Mesenchymal stem cell (in vitro differentiated cells and primary cell): Measurements from ENCODE around the gene PLK5.
A peak's percentile ranks its signal among the peaks of the same experiment; 100 is the strongest.

Source experiments
- DNase-seq: peaks from one replicate; pipeline ENCODE4 v3.0.0-alpha.2; 2013
- H2AFZ ChIP-seq: one replicate; pipeline ENCODE4 v1.6.1; 2013; ENCODE audit warnings: low read depth, mild to moderate bottlenecking, control low read depth, inconsistent platforms, low read length, moderate library complexity
- H2AK5ac ChIP-seq: 2 replicates; pipeline ENCODE4 v1.6.1; 2013; ENCODE audit warnings: low read length, moderate library complexity, mild to moderate bottlenecking, inconsistent platforms; ENCODE audit not compliant: severe bottlenecking
- H2BK120ac ChIP-seq: one replicate; pipeline ENCODE4 v1.6.1; 2013; ENCODE audit warnings: low read depth, mild to moderate bottlenecking, inconsistent platforms, low read length, moderate library complexity
- H2BK12ac ChIP-seq, 2 experiments: one replicate each; pipeline ENCODE4 v1.6.1; 2013; ENCODE audit warnings: inconsistent platforms in 2 of 2, low read length in 2 of 2, mild to moderate bottlenecking in 2 of 2, moderate library complexity in 2 of 2, control low read depth in 1 of 2
- H2BK15ac ChIP-seq: one replicate; pipeline ENCODE4 v1.6.1; 2013; ENCODE audit warnings: mild to moderate bottlenecking, low read depth, inconsistent platforms; ENCODE audit not compliant: poor library complexity, severe bottlenecking
- H2BK5ac ChIP-seq: 2 replicates; pipeline ENCODE4 v1.6.1; 2013; ENCODE audit warnings: low read depth, mild to moderate bottlenecking, low read length, control low read depth, inconsistent platforms; ENCODE audit not compliant: poor library complexity, severe bottlenecking
- H3K14ac ChIP-seq, 2 experiments: one replicate each; pipeline ENCODE4 v1.6.1; 2013; ENCODE audit warnings: inconsistent platforms in 2 of 2, low read length in 2 of 2, control low read depth in 1 of 2, mild to moderate bottlenecking in 1 of 2, moderate library complexity in 1 of 2
- H3K18ac ChIP-seq, 2 experiments: one replicate each; pipeline ENCODE4 v1.6.1; 2013; ENCODE audit warnings: inconsistent platforms in 2 of 2, low read length in 2 of 2, control low read depth in 1 of 2, low read depth in 1 of 2, mild to moderate bottlenecking in 1 of 2
- H3K23ac ChIP-seq, 2 experiments: one replicate each; pipeline ENCODE4 v1.6.1; 2013; ENCODE audit warnings: inconsistent platforms in 2 of 2, low read length in 2 of 2, mild to moderate bottlenecking in 2 of 2, moderate library complexity in 2 of 2, control low read depth in 1 of 2
- H3K27ac ChIP-seq: 2 replicates; pipeline ENCODE4 v1.5.1; 2013; ENCODE audit warnings: mild to moderate bottlenecking, moderate library complexity, low read length, control low read depth, inconsistent platforms; ENCODE audit not compliant: poor library complexity, severe bottlenecking
- H3K27me3 ChIP-seq, 2 experiments: 2 replicates each; pipeline versions ENCODE4 v1.6.1 to v1.7.0; 2013; ENCODE audit warnings: low read length in 2 of 2, mild to moderate bottlenecking in 2 of 2, moderate library complexity in 2 of 2, control low read depth in 1 of 2, inconsistent platforms in 1 of 2; ENCODE audit not compliant: control insufficient read depth in 1 of 2, insufficient read depth in 1 of 2
- H3K36me3 ChIP-seq, 2 experiments: 2 replicates each; pipeline versions ENCODE4 v1.6.1 to v1.7.0; 2013; ENCODE audit warnings: low read length in 2 of 2, control low read depth in 1 of 2, inconsistent platforms in 1 of 2, low read depth in 1 of 2, mild to moderate bottlenecking in 1 of 2; ENCODE audit not compliant: insufficient read depth in 2 of 2, control insufficient read depth in 1 of 2
- H3K4ac ChIP-seq, 2 experiments: one replicate each; pipeline ENCODE4 v1.6.1; 2013; ENCODE audit warnings: inconsistent platforms in 2 of 2, low read length in 2 of 2, mild to moderate bottlenecking in 2 of 2, moderate library complexity in 2 of 2, control low read depth in 1 of 2, low read depth in 1 of 2
- H3K4me1 ChIP-seq: 2 replicates; pipeline ENCODE4 v1.6.1; 2013; ENCODE audit warnings: low read depth, low read length, control low read depth; ENCODE audit not compliant: control insufficient read depth, insufficient read depth
- H3K4me2 ChIP-seq: 2 replicates; pipeline ENCODE4 v1.6.1; 2013; ENCODE audit warnings: low read length, mild to moderate bottlenecking, inconsistent platforms; ENCODE audit not compliant: poor library complexity, severe bottlenecking
- H3K4me3 ChIP-seq, 2 experiments: 2 replicates each; pipeline versions ENCODE4 v1.5.1 to v1.7.0; 2013; ENCODE audit warnings: low read length in 2 of 2, mild to moderate bottlenecking in 2 of 2, control low read depth in 1 of 2, low read depth in 1 of 2; ENCODE audit not compliant: insufficient read depth in 1 of 2
- H3K79me1 ChIP-seq: replicated peaks from 2 replicates; pipeline ENCODE4 v1.6.1; 2013; ENCODE audit warnings: mild to moderate bottlenecking, control low read depth, low read length, inconsistent platforms; ENCODE audit not compliant: poor library complexity, severe bottlenecking
- H3K9ac ChIP-seq: 2 replicates; pipeline ENCODE4 v1.7.0; 2013; ENCODE audit warnings: mild to moderate bottlenecking, low read length, moderate library complexity
- H3K9me3 ChIP-seq: 2 replicates; pipeline ENCODE4 v1.7.0; 2013; ENCODE audit warnings: mild to moderate bottlenecking, low read length; ENCODE audit not compliant: control insufficient read depth
- H4K8ac ChIP-seq: one replicate; pipeline ENCODE4 v1.6.1; 2013; ENCODE audit warnings: inconsistent platforms, mild to moderate bottlenecking, low read length, moderate library complexity
- H4K91ac ChIP-seq: one replicate; pipeline ENCODE4 v1.6.1; 2013; ENCODE audit warnings: mild to moderate bottlenecking, low read length, inconsistent platforms
- WGBS: methylation state at CpG from one replicate; pipeline ENCODE4 v1.1.7; 2013; ENCODE audit warnings: mixed read lengths; 5-methylcytosine and 5-hydroxymethylcytosine counted together

The PLK5 gene

GRCh38 chr19:1522061-1522460 is 1.8 kb upstream of the PLK5 start:
- Histone ChIP-seq H2AFZ (no peak overlapping the region), H3K9me3 (no peaks in the 10 kb centered on the region), H4K91ac (no peak overlapping the region), H2BK120ac (no peak overlapping the region), H3K27me3 (peaks cover 41 to 66% of the 10 kb centered on the region in 2 experiments), H3K4me3 (peak overlapping the region in 1 of 2 experiments; percentile 35), H3K4me2 (no peak overlapping the region), H3K18ac (no peak overlapping the region), H3K79me1 (no peaks in the 10 kb centered on the region), H3K9ac (no peak overlapping the region), H2BK5ac (no peak overlapping the region), H2AK5ac (no peak overlapping the region), H3K36me3 (peaks cover 0 to 6% of the 10 kb centered on the region in 2 experiments), H2BK12ac (no peak overlapping the region), H3K4ac (no peak overlapping the region), H3K27ac (no peak overlapping the region), H3K14ac (no peak overlapping the region), H4K8ac (no peak overlapping the region), H2BK15ac (no peak overlapping the region), H3K23ac (no peak overlapping the region), H3K4me1 (peaks cover 14% of the 10 kb centered on the region)
- no peak for DNase-seq
- WGBS = 64% methylated on average over 7 of the region's 10 CpGs

- DNase-seq = no peak
- H3K36me3 ChIP-seq = peaks cover 0 to 6% of the 10 kb centered on the region in 2 experiments
- H3K4ac ChIP-seq = no peak overlapping the region
- H3K27me3 ChIP-seq = peaks cover 41 to 65% of the 10 kb centered on the region in 2 experiments
- no peak overlapping the region for H4K8ac ChIP-seq
- H3K4me2 ChIP-seq = no peak overlapping the region
- peaks cover 14% of the 10 kb centered on the region for H3K4me1 ChIP-seq
- no peak overlapping the region for H3K23ac ChIP-seq
- no peaks in the 10 kb centered on the region for H3K9me3 ChIP-seq
- no peak overlapping the region for H3K27ac ChIP-seq
- no peaks in the 10 kb centered on the region for H3K79me1 ChIP-seq
- H2AFZ ChIP-seq = no peak overlapping the region
- H3K14ac ChIP-seq = no peak overlapping the region
- H2BK12ac ChIP-seq = no peak overlapping the region
- H4K91ac ChIP-seq = no peak overlapping the region
- 77% methylated on average over 18 of the region's 18 CpGs for WGBS
- no peak overlapping the region for H2BK5ac ChIP-seq
- H2BK15ac ChIP-seq = no peak overlapping the region
- no peak overlapping the region for H2BK120ac ChIP-seq
- H2AK5ac ChIP-seq = no peak overlapping the region
- no peak overlapping the region for H3K9ac ChIP-seq
- no peak overlapping the region for H3K4me3 ChIP-seq
- no peak overlapping the region for H3K18ac ChIP-seq
These were observed 1.0 kb upstream of the PLK5 start for GRCh38 chr19:1522838-1523237.

- Histone ChIP-seq H3K9me3 (no peaks in the 10 kb centered on the region), H2AK5ac (no peak overlapping the region), H3K36me3 (peaks cover 0 to 6% of the 10 kb centered on the region in 2 experiments), H2BK15ac (peak overlapping the region; percentile 20), H3K18ac (no peak overlapping the region), H2BK5ac (no peak overlapping the region), H3K14ac (no peak overlapping the region), H3K27me3 (peaks cover 34 to 60% of the 10 kb centered on the region in 2 experiments), H3K4me2 (no peak overlapping the region), H3K79me1 (no peaks in the 10 kb centered on the region), H3K27ac (no peak overlapping the region), H3K23ac (peak overlapping the region in 1 of 2 experiments; percentile 34), H4K91ac (no peak overlapping the region), H3K4me1 (peaks cover 14% of the 10 kb centered on the region), H2BK120ac (no peak overlapping the region), H3K4ac (no peak overlapping the region), H2BK12ac (no peak overlapping the region), H3K9ac (no peak overlapping the region), H4K8ac (no peak overlapping the region), H2AFZ (no peak overlapping the region), H3K4me3 (peak overlapping the region in 1 of 2 experiments; percentile 4)
- DNase-seq = no peak
- 29% methylated on average over 49 of the region's 49 CpGs for WGBS
These were observed 552 bp downstream of the PLK5 start for GRCh38 chr19:1524287-1524971.

GRCh38 chr19:1524972-1525325 is 1.1 kb downstream of the PLK5 start:
- WGBS = 84% methylated on average over 17 of the region's 17 CpGs

More at GRCh38 chr19:1524972-1525325, 1.1 kb downstream of the PLK5 start:
- Histone ChIP-seq H3K4me2 (no peak overlapping the region), H3K4me3 (peak overlapping the region in 1 of 2 experiments; percentile 4), H2BK120ac (no peak overlapping the region), H3K23ac (peak overlapping the region in 1 of 2 experiments; percentile 34), H2BK5ac (no peak overlapping the region), H3K27me3 (peaks cover 34 to 62% of the 10 kb centered on the region in 2 experiments), H3K9me3 (no peaks in the 10 kb centered on the region), H3K79me1 (no peaks in the 10 kb centered on the region), H4K91ac (no peak overlapping the region), H2AFZ (no peak overlapping the region), H3K9ac (no peak overlapping the region), H4K8ac (no peak overlapping the region), H3K36me3 (peaks cover 0 to 6% of the 10 kb centered on the region in 2 experiments), H3K4ac (no peak overlapping the region), H3K27ac (no peak overlapping the region), H2BK15ac (no peak overlapping the region), H3K14ac (peak overlapping the region in 1 of 2 experiments; percentile 35), H3K4me1 (peaks cover 14% of the 10 kb centered on the region), H2BK12ac (peak overlapping the region in 1 of 2 experiments; percentile 40), H2AK5ac (no peak overlapping the region), H3K18ac (no peak overlapping the region)
- no peak for DNase-seq
